Gastroesophageal sphincter (tissue), 4 donors: ENCODE measurements around the gene WDR47. TPM values are rescaled to one million over a fixed set of nuclear protein-coding genes. Genes with fewer than 3 reads are reported as not detected.
A peak's percentile ranks its signal among the peaks of the same experiment; 100 is the strongest.

Source experiments
- ATAC-seq: fragments of 150-250 bp; one replicate; pipeline ENCODE4 v1.9.1; 2016; ENCODE audit warnings: mild to moderate bottlenecking, moderate library complexity
- H3K27ac ChIP-seq, 4 donors: fragments of 200-600 bp; sonication (generic) in 3 of 4; 1 replicate in 3 of 4; 2 replicates in 1 of 4; pipeline ENCODE4 v1.5.1; 2016 to 2019
- H3K27me3 ChIP-seq: fragments of 200-600 bp; sonication (generic); one replicate; pipeline ENCODE4 v1.5.1; 2019
- H3K36me3 ChIP-seq, 2 donors: fragments of 200-600 bp; sonication (generic); one replicate each; pipeline ENCODE4 v1.5.1; 2019; ENCODE audit warnings: control low read depth in 1 of 2
- H3K4me1 ChIP-seq, 3 donors: fragments of 200-600 bp; sonication (generic); 1 replicate in 2 of 3; 2 replicates in 1 of 3; pipeline ENCODE4 v1.5.1; 2016 to 2019; ENCODE audit warnings: control low read depth in 2 of 3
- H3K4me3 ChIP-seq, 2 donors: fragments of 200-600 bp; sonication (generic); one replicate each; pipeline ENCODE4 v1.5.1; 2019; ENCODE audit warnings: mild to moderate bottlenecking in 1 of 2, moderate library complexity in 1 of 2
- H3K9me3 ChIP-seq, 3 donors: fragments of 200-600 bp; sonication (generic); one replicate each; pipeline ENCODE4 v1.5.1; 2017 to 2019; ENCODE audit warnings: control low read depth in 2 of 3
- CTCF ChIP-seq, 4 experiments: fragments of 200-600 bp in 2 of 4; fragments of 450-650 bp in 2 of 4; sonication (generic) in 1 of 4; IDR thresholded peaks; one replicate each; pipeline ENCODE4 v1.5.1; 2017 to 2019; ENCODE audit warnings: antibody characterized with exemption in 4 of 4, mild to moderate bottlenecking in 2 of 4, moderate library complexity in 2 of 4
- EP300 ChIP-seq: sonication (generic); formaldehyde crosslinking; IDR thresholded peaks from one replicate; pipeline ENCODE4 v1.6.1; 2017; ENCODE audit warnings: antibody characterized with exemption, mild to moderate bottlenecking
- POLR2A ChIP-seq, 2 donors: fragments of 450-650 bp; IDR thresholded peaks; one replicate each; pipeline ENCODE4 v1.6.1; 2017; ENCODE audit warnings: antibody characterized with exemption in 2 of 2, mild to moderate bottlenecking in 2 of 2, moderate library complexity in 1 of 2
- POLR2AphosphoS5 ChIP-seq: sonication (generic); formaldehyde crosslinking; IDR thresholded peaks from one replicate; pipeline ENCODE4 v1.6.1; 2017; ENCODE audit warnings: antibody characterized with exemption
- WGBS, 2 donors: methylation state at CpG; one replicate each; pipeline ENCODE4 v1.1.5; 2018; ENCODE audit warnings: low coverage in 1 of 2; 5-methylcytosine and 5-hydroxymethylcytosine counted together
- total RNA-seq, 4 donors: library from RNA; depleted of rRNA; stranded (reverse); fragments of >200 nt; gene quantifications; one replicate each; pipeline ENCODE4 v1.1.0, GENCODE V29; 2016

The WDR47 gene
- total RNA-seq, 4 donors from 2014 or later = 19.7 to 31.3 (median 25.1) TPM

- Histone ChIP-seq H3K27ac (no peak overlapping the region), H3K27me3 (no peaks in the 10 kb centered on the region), H3K9me3 (no peaks in the 10 kb centered on the region), H3K36me3 (no peaks in the 10 kb centered on the region), H3K4me3 (no peak overlapping the region), H3K4me1 (peaks cover 0 to 18% (median 0%) of the 10 kb centered on the region in 3 donors)
- 75 to 83% methylated on average over 8 to 9 of the region's 13 CpGs for WGBS, 2 donors
- TF ChIP-seq POLR2AphosphoS5 (no peak), EP300 (no peak), POLR2A (IDR thresholded peaks at IDR 0.05) (no peak), CTCF (IDR thresholded peaks at IDR 0.05) (no peak)
- no peak for ATAC-seq
These were observed 42.9 kb upstream of the WDR47 start for GRCh38 chr1:109084563-109085517.

DNA sequence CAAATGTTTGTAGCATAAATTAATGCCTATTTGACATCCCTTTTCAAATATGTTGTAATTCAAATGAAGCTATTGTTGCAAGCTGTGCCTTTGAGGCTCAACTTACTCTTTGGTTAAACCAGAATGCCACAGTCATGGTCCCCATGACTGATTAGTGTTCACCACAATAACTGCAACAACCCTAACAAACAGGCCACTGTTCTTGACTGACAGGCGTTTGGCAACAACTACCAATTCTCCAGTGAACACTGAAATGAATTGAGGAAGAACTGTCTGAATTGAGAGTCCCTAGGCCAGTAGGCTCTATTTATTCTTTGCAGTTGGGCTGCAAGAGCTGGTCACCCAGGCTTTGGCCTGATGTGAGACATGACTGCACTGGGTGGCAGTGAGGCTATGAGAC lies 42.0 kb upstream of the WDR47 start:
- Histone ChIP-seq H3K4me1 (peaks cover 0 to 9% (median 0%) of the 10 kb centered on the region in 3 donors), H3K36me3 (no peaks in the 10 kb centered on the region), H3K4me3 (no peak overlapping the region), H3K27ac (no peak overlapping the region), H3K27me3 (no peaks in the 10 kb centered on the region), H3K9me3 (no peaks in the 10 kb centered on the region)
- TF ChIP-seq CTCF (IDR thresholded peaks at IDR 0.05) = no peak
- no peak for TF ChIP-seq EP300
- no peak for TF ChIP-seq POLR2AphosphoS5
- no peak for TF ChIP-seq POLR2A (IDR thresholded peaks at IDR 0.05)
- no CpG with 5 or more reads among the region's 1 CpG for WGBS, 2 donors
- ATAC-seq = no peak

DNA sequence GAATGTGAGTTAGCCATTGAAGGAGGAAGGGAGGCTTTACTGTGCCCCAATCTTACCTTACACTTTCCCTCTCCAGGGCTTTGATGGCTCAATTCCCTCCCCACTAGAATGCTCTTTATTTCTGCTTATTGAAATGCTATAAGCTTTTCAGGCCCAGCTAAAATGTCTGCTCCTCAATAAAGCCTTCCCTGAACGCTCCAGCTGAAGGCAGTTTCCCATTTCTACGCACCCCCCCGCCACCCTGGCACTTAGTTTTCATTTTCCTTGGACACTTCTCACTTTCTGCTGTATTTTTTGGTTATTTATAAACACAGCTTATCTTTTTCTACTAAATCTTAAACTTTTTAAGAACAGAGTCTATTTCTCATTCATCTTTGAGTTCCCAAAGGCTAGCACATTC lies 41.6 kb upstream of the WDR47 start:
- ATAC-seq = no peak
- WGBS, 2 donors = 75 to 100% methylated on average over 2 to 3 of the region's 3 CpGs
- H3K27ac ChIP-seq = peak overlapping the region in 1 of 4 donors; percentile 9

GRCh38 chr1:109080441-109081082 lies 38.7 kb upstream of the WDR47 start:
- 74 to 90% methylated on average over 2 to 5 of the region's 5 CpGs for WGBS, 2 donors
- peak overlapping the region in 3 of 4 donors; percentile 57 to 60 (median 58) for H3K27ac ChIP-seq

More for the DNA sequence above, 41.6 kb upstream of the WDR47 start:
- H3K4me3 ChIP-seq = no peak overlapping the region
- H3K4me1 ChIP-seq = peaks cover 0 to 5% (median 0%) of the 10 kb centered on the region in 3 donors
- no peak for TF ChIP-seq POLR2AphosphoS5
- TF ChIP-seq CTCF (IDR thresholded peaks at IDR 0.05) = no peak
- no peak for TF ChIP-seq EP300
- no peak for TF ChIP-seq POLR2A (IDR thresholded peaks at IDR 0.05)
- H3K27me3 ChIP-seq = no peaks in the 10 kb centered on the region
- H3K36me3 ChIP-seq = no peaks in the 10 kb centered on the region
- no peaks in the 10 kb centered on the region for H3K9me3 ChIP-seq

GRCh38 chr1:109079240-109079622 lies 37.3 kb upstream of the WDR47 start:
- ATAC-seq = no peak
- TF ChIP-seq POLR2A (IDR thresholded peaks at IDR 0.05) = no peak
- no peak for TF ChIP-seq EP300
- no peak for TF ChIP-seq POLR2AphosphoS5
- TF ChIP-seq CTCF (IDR thresholded peaks at IDR 0.05) = no peak
- Histone ChIP-seq H3K27ac (peak overlapping the region in 3 of 4 donors; percentile 53 to 60 (median 58)), H3K4me1 (peaks cover 0 to 22% (median 6%) of the 10 kb centered on the region in 3 donors), H3K36me3 (no peaks in the 10 kb centered on the region), H3K27me3 (no peaks in the 10 kb centered on the region), H3K4me3 (no peak overlapping the region), H3K9me3 (no peaks in the 10 kb centered on the region)
- 93 to 100% methylated on average over 2 of the region's 2 CpGs for WGBS, 2 donors

More at GRCh38 chr1:109080441-109081082, 38.7 kb upstream of the WDR47 start:
- Histone ChIP-seq H3K4me1 (peaks cover 0 to 12% (median 0%) of the 10 kb centered on the region in 3 donors), H3K27me3 (no peaks in the 10 kb centered on the region), H3K4me3 (no peak overlapping the region), H3K36me3 (no peaks in the 10 kb centered on the region), H3K9me3 (no peaks in the 10 kb centered on the region)
- TF ChIP-seq POLR2A (IDR thresholded peaks at IDR 0.05) = no peak
- no peak for ATAC-seq
